Testis (tissue), 2 donors: ENCODE data around the gene DAB2IP.

ENCODE experiments used
- POLR2A ChIP-seq: fragments of 450-650 bp; IDR thresholded peaks from one replicate; pipeline ENCODE4 v1.6.1; 2017; ENCODE audit warnings: antibody characterized with exemption, mild to moderate bottlenecking, moderate library complexity
- TF ChIP-seq, protein P1 (sequence below), 3 experiments: fragments of 450-650 bp in 2 of 3; fragments of 200-600 bp in 1 of 3; sonication (generic) in 1 of 3; IDR thresholded peaks; one replicate each; pipeline ENCODE4 v1.5.1; 2016 to 2019; ENCODE audit warnings: antibody characterized with exemption in 3 of 3, mild to moderate bottlenecking in 2 of 3, moderate library complexity in 1 of 3

DNA sequence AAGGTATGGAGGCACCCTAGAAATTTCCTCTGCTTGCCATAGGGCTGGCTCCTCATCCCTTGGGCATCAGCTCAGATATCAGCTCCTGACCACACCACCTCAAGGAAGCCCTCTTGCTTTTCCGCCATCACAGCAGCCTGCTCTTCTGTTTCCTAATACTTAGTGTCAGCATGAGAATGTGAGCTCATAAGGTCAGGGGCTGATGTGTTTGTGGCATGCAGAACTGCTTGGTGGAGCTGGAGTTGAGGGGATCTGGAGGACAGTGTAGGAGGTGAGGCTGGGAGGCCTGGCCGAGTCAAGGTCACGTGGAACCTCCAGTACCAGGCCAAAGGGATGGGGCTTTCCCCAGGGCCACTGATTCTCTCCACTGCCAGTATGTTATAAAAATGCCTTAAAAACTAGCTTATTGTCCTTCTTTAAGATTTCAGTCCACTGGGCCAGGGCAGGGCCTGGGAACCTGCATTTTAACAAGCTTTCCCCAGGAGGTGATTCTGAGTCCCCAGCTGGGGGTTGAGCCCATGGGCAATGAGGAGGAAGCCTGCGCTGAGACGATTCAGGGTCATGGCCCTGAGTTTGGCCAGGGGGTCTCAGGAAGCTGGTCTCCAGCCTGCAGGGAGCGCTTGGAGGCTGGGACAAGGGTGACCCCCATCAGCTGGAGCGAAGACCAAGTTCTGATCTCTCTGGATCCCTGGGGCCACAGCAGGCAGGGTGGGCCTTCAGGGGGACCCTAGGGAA lies 28.6 kb downstream of the DAB2IP start:
- TF ChIP-seq, protein P1, sequence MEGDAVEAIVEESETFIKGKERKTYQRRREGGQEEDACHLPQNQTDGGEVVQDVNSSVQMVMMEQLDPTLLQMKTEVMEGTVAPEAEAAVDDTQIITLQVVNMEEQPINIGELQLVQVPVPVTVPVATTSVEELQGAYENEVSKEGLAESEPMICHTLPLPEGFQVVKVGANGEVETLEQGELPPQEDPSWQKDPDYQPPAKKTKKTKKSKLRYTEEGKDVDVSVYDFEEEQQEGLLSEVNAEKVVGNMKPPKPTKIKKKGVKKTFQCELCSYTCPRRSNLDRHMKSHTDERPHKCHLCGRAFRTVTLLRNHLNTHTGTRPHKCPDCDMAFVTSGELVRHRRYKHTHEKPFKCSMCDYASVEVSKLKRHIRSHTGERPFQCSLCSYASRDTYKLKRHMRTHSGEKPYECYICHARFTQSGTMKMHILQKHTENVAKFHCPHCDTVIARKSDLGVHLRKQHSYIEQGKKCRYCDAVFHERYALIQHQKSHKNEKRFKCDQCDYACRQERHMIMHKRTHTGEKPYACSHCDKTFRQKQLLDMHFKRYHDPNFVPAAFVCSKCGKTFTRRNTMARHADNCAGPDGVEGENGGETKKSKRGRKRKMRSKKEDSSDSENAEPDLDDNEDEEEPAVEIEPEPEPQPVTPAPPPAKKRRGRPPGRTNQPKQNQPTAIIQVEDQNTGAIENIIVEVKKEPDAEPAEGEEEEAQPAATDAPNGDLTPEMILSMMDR (IDR thresholded peaks at IDR 0.05): no peak
- no peak for TF ChIP-seq POLR2A
